ENCODE results near the gene NPY2R.

Gene NPY2R, protein sequence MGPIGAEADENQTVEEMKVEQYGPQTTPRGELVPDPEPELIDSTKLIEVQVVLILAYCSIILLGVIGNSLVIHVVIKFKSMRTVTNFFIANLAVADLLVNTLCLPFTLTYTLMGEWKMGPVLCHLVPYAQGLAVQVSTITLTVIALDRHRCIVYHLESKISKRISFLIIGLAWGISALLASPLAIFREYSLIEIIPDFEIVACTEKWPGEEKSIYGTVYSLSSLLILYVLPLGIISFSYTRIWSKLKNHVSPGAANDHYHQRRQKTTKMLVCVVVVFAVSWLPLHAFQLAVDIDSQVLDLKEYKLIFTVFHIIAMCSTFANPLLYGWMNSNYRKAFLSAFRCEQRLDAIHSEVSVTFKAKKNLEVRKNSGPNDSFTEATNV

DNA sequence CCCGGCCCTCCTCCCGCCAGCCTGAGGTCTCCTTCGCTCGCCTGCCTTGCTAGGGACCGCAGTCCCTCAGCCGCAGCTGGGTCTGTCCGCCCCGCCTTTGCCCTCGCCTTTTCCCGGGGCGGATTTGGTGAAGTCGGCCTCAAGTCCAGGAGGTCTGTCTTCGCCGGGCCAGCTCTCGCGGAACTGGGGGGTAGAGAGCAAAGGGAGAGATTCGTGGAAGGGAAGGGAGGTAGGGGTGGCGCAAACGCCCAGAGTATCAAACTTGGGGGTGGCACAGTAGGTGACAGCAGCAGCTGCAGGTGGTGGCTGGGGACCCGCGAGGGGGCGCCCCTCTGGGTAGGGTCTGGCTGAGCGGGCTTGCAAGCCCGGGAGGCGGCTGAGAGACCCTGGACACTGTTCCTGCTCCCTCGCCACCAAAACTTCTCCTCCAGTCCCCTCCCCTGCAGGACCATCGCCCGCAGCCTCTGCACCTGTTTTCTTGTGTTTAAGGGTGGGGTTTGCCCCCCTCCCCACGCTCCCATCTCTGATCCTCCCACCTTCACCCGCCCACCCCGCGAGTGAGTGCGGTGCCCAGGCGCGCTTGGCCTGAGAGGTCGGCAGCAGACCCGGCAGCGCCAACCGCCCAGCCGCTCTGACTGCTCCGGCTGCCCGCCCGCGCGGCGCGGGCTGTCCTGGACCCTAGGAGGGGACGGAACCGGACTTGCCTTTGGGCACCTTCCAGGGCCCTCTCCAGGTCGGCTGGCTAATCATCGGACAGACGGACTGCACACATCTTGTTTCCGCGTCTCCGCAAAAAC, at the start of gene NPY2R:
TSS of gene NPY2R (plus strand) at position 379 of the 797 bp plus-strand sequence. CDS start 5,304 bp downstream, outside the sequence.
- no peak for DNase-seq

DNA sequence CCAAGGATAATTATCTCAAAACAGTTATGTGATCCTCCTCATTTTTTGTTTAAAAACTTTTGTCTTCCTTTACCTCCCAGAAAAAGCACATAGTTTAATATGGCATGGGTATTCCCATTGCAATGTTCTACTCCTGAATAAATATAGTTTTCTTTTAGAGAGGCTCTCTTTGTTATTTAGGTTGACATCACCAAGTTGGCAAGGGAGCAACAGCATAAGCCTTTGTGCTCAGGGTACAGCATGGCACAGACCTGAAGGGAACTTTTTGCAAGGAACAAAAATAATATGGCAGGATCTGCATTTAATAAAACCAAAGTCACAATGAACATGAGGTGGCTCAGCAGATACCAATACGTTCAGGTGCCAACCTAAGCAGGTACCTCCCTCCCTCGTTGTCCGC, 47.1 kb upstream of the NPY2R start:
- DNase-seq, result no peak

DNA sequence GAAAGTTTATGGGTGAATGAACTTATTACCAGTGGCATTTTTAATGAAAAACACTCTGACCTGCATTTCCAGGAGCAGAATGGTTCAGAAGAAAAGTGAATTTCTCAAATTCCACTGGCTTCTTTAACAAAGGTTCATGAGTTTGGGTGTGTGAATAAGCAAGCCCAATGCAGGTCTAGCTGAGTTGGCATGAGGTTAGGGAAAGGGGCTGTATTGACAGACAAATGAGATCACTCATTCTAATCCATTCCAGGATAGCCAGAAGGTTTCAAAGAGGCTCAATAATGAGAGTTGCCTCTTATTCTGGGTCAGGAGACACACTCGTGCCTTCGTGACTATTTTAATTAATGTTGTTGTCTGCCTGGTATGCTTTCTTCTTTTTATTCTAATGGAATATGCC, 43.7 kb upstream of the NPY2R start:
- no peak for DNase-seq

DNA sequence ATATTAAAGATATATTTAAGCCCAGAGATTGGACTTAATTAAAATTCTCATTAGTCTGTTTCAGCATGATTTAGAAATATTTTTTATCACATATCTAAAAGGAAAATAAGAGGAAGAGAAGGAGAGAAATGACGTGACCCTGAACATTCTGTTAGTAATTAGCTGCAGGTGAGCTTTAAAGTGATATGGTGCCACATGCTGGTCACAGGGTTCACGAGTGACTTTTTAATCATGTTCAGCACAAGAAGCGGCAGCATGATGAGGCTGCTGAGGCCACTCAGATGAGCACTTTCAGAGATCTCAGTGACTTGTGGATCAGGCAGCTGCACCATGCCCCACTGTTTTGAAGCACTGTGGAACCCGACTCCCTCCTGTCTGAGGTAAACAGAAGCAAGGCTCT, 37.9 kb upstream of the NPY2R start:
- DNase-seq, result no peak

DNA sequence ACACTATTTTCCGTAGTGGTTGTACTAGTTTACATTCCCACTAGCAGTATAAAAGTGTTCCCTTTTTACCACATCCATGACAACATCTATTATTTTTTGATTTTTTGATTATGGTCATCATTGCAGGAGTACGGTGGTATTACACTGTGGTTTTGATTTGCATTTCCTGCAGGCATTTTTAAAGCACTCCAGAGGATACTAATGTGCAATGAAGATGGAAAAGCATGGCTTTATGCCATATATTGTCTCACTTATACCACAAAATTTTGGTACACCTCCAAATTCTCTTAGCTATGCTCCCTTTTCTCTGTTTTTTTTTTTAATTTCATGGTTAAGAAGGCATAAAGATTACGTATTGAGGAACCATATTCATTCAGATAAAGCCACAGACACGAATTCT, 35.1 kb upstream of the NPY2R start:
- no peak for DNase-seq

DNA sequence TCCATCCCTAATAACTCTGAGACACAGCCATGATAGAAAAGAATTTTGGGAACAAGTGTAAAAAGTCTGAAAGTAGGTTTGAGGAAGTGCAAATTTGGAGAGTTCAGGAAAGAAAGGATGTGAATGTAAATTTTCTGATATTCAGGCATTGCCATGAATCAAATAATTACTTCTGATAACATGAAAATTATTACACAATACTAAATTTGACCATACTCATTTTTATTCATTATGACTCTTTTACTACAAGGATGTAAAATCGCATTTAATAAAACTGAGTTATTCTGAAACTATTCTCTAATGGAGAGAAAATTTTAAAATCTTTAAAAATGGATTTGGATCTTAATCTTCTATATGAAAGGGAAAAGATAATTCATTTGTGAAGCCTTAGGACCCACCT, 33.8 kb upstream of the NPY2R start:
- DNase-seq, result no peak

DNA sequence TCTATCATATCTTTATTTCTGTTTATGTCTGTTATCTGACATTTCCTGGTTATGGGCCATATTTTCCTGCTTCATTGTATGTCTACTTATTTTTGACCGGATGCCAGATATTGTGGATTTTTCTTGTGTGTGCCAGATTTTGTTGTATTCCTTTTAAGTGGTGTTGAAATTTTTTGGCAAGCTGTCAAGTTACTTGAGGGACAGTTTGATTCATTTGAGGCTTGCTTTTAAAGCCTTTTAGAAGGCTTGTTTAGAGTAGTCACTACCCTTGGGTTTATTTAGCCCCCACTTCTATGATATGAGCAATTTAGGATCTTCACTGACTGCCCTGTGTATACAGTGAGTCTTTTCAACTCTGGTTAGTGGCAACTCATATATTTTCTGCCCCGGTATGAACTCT, 29.2 kb upstream of the NPY2R start:
- DNase-seq, result no peak

DNA sequence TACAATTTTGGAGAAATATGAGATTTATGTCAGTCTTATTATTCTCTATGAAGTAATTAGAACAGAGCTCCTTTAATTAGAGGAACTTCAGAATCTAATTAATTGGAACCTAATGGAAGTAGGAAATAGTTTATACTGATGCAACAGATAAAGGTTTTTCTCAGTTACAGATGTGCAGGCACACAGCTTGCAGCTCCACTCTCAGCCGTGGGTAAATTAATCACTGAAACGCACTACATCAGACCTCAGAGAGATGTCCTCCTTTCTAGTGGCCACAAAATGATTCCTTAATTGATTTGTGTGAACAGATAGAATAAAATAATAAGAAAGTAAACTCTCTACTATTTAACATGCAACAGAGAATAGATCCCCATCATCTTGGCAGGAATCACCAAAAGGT, 21.5 kb upstream of the NPY2R start:
- DNase-seq, result no peak

DNA sequence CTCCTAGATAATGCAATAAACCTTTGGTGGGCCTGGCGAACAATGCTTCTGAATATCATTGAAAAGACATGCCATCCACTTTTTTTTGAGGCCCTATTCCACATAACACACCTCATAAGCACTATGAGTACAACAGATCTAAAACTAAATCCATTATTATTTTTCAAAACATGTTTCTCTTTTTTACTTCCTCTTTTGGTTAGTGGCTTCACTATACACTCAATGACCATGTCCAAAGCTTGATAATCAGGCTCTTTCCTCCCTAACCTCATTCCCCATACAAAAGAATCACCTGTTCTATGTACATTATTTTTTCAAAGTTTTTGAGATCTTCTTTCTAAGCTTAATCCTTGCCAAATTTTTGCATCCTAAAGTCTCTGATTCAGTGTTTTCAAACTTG, 20.4 kb upstream of the NPY2R start:
- DNase-seq, result no peak

DNA sequence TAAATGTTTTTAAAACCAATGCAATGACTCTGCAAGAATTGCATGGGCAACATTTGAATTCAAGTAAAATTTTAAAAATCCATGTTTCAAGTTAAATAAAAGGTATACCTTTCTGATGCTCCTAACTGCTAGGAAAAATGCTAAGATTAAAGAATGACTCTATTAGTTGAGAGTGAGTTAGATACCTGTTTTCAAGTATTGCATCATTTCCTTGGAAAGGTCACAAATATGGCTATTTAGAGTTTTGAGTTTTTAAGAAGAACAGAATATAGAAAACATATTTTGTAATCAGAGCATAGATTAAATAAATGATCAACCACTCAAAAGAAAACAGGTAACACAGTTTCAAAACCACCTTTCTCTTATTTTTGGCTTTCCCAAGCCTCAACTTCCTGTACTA, 18.3 kb upstream of the NPY2R start:
- no peak for DNase-seq

DNA sequence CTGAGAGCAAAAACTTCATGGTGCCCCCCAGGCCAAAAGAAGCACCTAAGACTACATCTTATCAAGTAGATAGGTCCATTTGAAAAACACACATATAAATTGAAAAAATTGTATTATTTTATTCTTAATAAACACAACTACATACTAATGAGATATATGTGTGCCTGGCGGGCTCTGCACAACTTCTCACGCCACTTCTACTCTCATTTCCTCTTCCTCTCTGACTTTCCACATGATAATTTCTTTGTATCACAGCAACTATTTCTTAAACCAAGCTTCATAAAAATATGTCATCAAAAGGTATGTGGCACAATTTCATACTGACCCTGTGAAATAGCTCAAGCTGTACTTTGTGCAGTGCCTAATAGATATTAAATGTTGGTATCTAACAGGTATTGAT, 10.7 kb upstream of the NPY2R start:
- no peak for DNase-seq

DNA sequence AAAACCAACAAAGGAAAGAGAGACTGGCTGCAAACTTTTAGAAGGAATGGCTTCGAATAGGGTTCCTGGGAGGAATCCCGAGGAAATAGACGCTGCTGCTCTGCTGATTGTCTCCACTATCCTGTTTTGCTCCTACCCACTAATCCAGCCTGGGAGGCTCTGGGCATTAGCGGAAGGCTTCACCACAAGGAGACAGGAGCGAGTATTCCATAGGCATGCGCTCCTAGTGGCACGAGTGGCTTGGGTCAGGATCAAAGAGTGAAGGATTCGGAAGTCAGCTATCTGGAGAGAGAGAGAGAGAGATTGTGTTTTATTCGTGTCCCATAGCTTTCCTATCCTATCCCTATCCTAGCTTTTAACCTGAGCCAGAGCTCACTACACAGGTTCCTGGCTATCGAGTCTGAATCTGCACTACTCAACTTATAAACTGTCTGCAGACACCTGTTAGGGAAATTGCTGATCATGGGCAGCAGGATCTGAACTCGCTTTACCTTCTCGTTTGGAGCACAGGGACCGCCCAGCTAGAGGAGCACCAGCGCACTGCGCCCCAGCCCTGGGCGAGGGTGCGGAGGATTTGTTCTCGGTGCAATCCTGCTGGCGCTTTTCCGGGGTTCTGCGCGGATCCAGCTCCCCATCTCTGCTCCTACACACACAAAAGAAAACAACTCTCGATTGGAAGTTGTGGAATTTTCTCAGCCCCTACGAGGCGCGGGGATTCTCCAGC, 740 bp upstream of the NPY2R start:
- DNase-seq, result no peak

DNA sequence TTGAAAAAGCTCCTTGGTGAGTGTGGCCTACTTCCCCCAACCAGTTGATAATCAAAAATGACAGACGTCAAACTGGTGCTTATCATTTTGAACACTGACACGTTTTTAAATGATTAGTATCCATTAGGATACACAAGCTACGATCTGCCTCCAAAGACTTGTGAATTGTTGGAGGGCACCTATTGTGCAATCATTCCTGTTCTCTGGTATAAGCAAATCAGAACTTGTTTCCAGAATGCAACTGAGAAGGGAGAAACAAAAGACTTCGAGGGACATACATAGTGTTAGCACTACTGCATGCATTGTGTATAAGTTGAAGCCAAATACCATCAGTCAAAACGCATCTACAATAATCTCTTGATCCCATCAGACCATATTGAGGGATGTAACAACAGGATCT, 11.6 kb downstream of the NPY2R start:
- no peak for DNase-seq

DNA sequence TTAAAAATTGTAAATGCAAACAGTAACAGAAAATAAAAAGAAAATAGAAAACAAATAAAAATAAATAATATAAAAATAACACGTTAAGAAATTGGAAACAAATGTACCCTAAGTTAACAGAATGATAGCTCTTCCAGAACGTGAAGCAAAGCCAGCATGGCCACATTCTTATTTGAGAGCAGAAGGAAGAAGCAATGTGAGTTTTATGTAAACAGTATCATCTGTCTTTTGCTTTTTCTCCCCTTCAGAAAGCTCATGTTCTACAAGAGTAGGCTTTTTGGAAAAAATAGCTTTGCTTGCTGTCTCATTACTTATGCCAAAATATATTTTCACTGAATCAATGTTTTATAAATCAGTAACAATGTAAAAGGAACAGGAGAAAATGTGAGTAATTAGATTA, 18.7 kb downstream of the NPY2R start:
- DNase-seq, result no peak

DNA sequence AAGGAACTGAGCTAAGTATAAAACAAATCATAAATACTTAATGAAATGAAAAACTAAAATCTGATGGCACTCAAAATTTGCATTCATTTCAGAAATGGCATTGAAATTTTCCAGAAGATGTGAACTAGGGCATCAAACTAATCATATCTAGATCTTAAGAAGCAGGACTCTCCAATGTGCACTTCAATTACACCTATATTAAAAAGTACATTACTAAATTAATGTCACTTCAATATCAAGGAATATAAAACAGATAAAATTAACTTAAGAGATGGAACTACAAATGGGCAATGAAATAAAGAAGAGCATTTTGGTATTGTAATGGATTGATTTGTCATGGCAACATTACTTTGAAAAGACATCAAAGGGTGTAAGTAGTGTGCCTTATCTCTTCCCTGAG, 20.3 kb downstream of the NPY2R start:
- no peak for DNase-seq

DNA sequence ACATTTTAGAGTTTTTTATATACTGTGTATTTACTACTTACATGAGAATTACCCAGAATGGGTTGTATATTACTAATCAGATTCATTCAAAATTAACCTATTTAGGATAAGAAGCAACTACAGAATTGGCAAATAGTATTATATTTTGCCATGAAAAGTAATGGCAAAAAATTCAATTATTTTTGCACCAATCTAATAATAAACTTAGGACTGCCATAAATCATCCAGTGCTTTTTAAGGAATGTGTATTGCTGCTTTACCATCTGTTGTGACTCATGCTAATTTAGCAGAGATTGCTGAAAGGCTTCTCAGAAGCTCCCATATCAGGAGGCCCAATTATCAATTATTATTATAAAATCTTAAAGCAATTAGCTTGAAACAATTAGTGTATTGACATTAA, 24.0 kb downstream of the NPY2R start:
- no peak for DNase-seq

DNA sequence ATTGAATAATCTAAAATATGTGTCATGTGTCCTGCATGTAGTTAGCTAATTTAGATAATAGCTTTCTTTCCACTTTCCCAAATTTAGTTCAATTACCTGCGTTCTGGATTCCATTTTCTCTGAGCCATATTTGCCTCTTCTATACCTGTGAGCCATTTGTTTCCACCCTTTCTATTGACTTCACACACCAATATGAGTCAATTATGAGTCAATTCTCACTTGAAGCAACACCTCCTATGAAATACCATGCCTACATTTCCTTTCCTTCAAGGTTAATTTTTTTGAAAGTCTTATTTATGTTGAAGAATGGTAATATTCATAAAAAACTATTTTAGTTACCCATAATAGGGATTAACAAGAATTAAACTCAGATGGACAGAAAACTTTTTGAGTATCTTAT, 25.8 kb downstream of the NPY2R start:
- no peak for DNase-seq

DNA sequence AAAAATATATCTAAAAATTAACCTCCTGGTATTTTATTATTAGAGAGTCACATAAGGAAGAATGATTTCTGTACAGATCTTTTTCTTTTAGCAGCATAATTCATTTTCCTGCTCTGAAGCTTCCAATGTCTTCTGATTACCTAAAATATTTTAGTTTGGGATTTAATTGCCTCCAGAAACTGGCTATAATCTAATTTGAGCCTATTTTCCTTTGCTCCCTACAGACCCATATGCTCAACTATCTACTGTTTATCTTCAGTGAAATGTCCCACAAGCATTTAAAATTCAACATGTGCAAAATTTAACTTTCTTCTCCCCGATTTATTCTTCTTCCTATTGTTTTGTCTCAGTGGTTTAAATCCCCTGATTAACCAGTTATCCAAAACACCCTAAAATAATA, 29.1 kb downstream of the NPY2R start:
- no peak for DNase-seq

DNA sequence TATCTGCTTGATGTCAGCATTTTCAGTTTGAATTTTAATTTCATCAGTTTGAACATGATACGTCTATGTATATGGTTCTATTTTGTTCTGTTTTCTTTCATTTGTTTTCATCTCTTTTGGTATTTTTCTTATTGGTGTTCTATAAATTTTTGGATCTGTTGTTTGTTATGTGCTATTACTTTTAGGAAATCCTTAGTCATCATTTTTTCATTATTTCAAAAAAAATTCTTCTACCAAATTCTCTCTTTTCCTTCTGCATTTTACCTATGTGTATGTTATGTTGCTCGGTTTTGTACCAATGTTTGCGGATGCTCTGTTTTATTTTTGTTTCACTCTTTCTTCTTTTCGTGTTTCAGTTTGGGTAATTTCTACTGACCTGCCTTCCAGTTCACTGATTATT, 32.8 kb downstream of the NPY2R start:
- no peak for DNase-seq

DNA sequence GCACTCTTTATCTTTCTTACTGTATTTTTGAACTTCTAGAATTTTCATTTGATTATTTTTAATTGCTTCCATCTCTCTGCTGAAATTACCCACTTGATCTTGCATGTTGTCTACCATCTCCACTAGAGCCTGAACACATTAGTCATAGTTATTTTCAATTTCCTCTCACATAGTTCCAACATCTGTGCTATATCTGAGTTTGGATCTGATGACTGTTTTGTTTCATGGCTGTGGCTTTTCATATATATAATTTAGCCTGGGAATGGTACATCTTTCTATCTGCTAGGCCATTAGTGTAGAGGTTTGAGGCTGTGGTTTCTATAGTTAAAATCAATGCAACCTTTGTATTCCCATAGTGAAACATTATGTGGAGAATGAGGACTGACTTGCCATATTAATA, 33.2 kb downstream of the NPY2R start:
- no peak for DNase-seq

DNA sequence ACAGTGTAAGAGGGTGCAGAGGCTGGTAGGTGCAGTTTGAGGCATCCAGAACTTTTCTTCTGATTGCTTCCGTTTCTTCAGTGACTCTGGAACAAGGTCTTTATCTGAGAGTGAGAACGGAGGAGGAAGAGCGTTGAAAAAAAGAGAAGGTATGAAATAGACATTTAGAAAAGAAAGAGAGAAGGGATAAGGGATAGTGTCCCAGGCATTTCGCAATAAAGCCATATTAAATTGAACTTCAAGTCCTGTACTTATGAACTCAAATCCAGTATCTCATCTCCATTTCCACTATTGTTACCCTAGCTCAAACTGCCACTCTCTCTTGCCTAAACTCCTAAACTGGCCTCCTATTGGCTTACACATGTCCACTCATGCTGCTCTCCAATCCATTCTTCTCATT, 36.7 kb downstream of the NPY2R start:
- no peak for DNase-seq

DNA sequence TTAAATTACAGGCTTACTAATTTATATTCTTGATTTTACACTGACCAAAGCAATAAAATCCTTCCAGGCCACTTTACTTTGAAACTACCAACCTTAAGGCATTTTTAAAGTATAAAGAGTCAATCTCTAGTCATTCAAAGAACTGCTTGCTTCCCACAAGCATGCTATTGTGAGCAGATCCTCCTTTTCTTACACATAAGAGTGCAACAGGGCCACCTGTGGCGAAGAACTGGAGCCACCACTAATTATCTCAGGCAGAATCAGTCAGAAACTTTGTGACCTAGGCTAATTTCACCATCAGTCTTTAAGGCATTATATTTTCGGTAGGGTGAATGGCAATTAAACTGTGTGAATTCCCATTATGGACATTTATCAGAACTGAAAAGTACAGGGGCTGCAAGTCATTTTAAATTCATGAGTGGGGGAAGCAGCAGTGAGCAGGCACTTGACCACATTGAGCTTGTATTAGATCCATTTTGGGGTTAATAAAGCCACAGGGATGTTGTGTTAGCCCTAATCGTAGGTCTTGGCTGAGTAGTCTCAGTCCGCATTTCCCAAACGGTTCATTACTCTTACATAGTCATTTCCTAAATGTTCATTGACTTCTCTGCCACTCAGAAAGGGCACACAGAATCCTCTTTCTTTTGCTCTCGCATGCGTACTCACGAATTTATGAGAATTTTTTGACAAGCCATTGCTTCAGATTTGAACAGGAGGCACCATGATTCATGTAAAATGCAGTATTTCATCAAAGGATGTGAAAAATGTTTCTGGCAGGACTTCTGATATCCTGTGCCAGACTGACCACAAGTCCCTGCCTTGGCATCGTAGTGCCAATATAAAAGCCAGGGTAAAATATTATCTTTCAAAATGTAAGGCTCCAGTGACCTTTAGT, 39.8 kb downstream of the NPY2R start:
- DNase-seq, result no peak
